ENCODE data around the gene EPB41L4B.
"Not testable (repeated sequence)": the region's sequence is repeated elsewhere in the genome, so short reads cannot be mapped to it uniquely, and the experiment has no call there.

EPB41L4B gene

GRCh38 chr9:109242741-109243140 is 78.1 kb downstream of the EPB41L4B start:
- no peak for DNase-seq

GRCh38 chr9:109242014-109242413 is 78.8 kb downstream of the EPB41L4B start:
- no peak for DNase-seq

- DNase-seq = no peak
Measured at GRCh38 chr9:109241207-109241606, 79.7 kb downstream of the EPB41L4B start.

- no peak for DNase-seq
Measured at GRCh38 chr9:109239240-109239639, 81.6 kb downstream of the EPB41L4B start.

GRCh38 chr9:109238655-109239054 is 82.2 kb downstream of the EPB41L4B start:
- peak; percentile 39 for DNase-seq

GRCh38 chr9:109238125-109238524 is 82.7 kb downstream of the EPB41L4B start:
- no peak for DNase-seq

- DNase-seq = peak; percentile 76
Measured at GRCh38 chr9:109232449-109233237, 88.2 kb downstream of the EPB41L4B start.

- DNase-seq = no peak
Measured at GRCh38 chr9:109231593-109231992, 89.3 kb downstream of the EPB41L4B start.

- DNase-seq = no peak
Measured at GRCh38 chr9:109230277-109230676, 90.6 kb downstream of the EPB41L4B start.

GRCh38 chr9:109229682-109230081 is 91.2 kb downstream of the EPB41L4B start:
- no peak for DNase-seq

GRCh38 chr9:109228093-109228642 is 92.7 kb downstream of the EPB41L4B start:
- no peak for DNase-seq

- DNase-seq = no peak
Measured at GRCh38 chr9:109225629-109226028, 95.2 kb downstream of the EPB41L4B start.

- no peak for DNase-seq
Measured at GRCh38 chr9:109224751-109225150, 96.1 kb downstream of the EPB41L4B start.

GRCh38 chr9:109218242-109218641 is 102.6 kb downstream of the EPB41L4B start:
- not testable (repeated sequence) for DNase-seq

GRCh38 chr9:109214414-109214813 is 106.4 kb downstream of the EPB41L4B start:
- no peak for DNase-seq

GRCh38 chr9:109213285-109214121 is 107.4 kb downstream of the EPB41L4B start:
- DNase-seq = no peak

- DNase-seq = no peak
Measured at GRCh38 chr9:109212768-109213167, 108.1 kb downstream of the EPB41L4B start.

- DNase-seq = no peak
Measured at GRCh38 chr9:109206670-109207069, 114.2 kb downstream of the EPB41L4B start.

- DNase-seq = no peak
Measured at GRCh38 chr9:109205526-109205925, 115.3 kb downstream of the EPB41L4B start.

GRCh38 chr9:109203761-109204360 is 117.0 kb downstream of the EPB41L4B start:
- DNase-seq = no peak

- no peak for DNase-seq
Measured at GRCh38 chr9:109199676-109200075, 121.2 kb downstream of the EPB41L4B start.

GRCh38 chr9:109198736-109199382 is 122.0 kb downstream of the EPB41L4B start:
- no peak for DNase-seq

Measured in fibroblast of skin of scalp (primary cell).